OCI-M1 (cell line): ENCODE data around the gene ZBTB38.

Source experiments
- DNase-seq: peaks from one replicate; lab custom pipeline; 2025; lab: John Stamatoyannopoulos, UW

The ZBTB38 gene

GRCh38 chr3:141337523-141337854 is 30.8 kb upstream of the ZBTB38 start:
- DNase-seq, result no peak

GRCh38 chr3:141337991-141338390 is 30.3 kb upstream of the ZBTB38 start:
- no peak for DNase-seq

- DNase-seq, result no peak
These were observed 29.4 kb upstream of the ZBTB38 start for GRCh38 chr3:141338881-141339280.

GRCh38 chr3:141341536-141341935 is 26.8 kb upstream of the ZBTB38 start:
- no peak for DNase-seq

- no peak for DNase-seq
These were observed 25.9 kb upstream of the ZBTB38 start for GRCh38 chr3:141342386-141342785.

GRCh38 chr3:141343077-141343476 is 25.2 kb upstream of the ZBTB38 start:
- DNase-seq, result no peak

- no peak for DNase-seq
These were observed 24.4 kb upstream of the ZBTB38 start for GRCh38 chr3:141343865-141344271.

- DNase-seq, result no peak
These were observed 22.8 kb upstream of the ZBTB38 start for GRCh38 chr3:141345528-141345927.

- DNase-seq, result no peak
These were observed 22.3 kb upstream of the ZBTB38 start for GRCh38 chr3:141346007-141346406.

GRCh38 chr3:141346418-141346817 is 21.9 kb upstream of the ZBTB38 start:
- DNase-seq, result no peak

- no peak for DNase-seq
These were observed 21.5 kb upstream of the ZBTB38 start for GRCh38 chr3:141346839-141347238.

GRCh38 chr3:141348837-141349236 is 19.5 kb upstream of the ZBTB38 start:
- DNase-seq, result no peak

GRCh38 chr3:141349711-141350110 is 18.6 kb upstream of the ZBTB38 start:
- DNase-seq, result no peak

- DNase-seq, result no peak
These were observed 17.6 kb upstream of the ZBTB38 start for GRCh38 chr3:141350666-141351065.

- no peak for DNase-seq
These were observed 15.9 kb upstream of the ZBTB38 start for GRCh38 chr3:141352262-141352984.

GRCh38 chr3:141353652-141354495 is 14.4 kb upstream of the ZBTB38 start:
- no peak for DNase-seq

GRCh38 chr3:141354517-141354916 is 13.8 kb upstream of the ZBTB38 start:
- DNase-seq, result no peak

GRCh38 chr3:141355242-141355641 is 13.1 kb upstream of the ZBTB38 start:
- DNase-seq, result no peak

- no peak for DNase-seq
These were observed 12.3 kb upstream of the ZBTB38 start for GRCh38 chr3:141356046-141356445.

- peak; percentile 83 for DNase-seq
These were observed 7.3 kb upstream of the ZBTB38 start for GRCh38 chr3:141360888-141361598.

- no peak for DNase-seq
These were observed 5.6 kb upstream of the ZBTB38 start for GRCh38 chr3:141362736-141363135.

- no peak for DNase-seq
These were observed 3.1 kb upstream of the ZBTB38 start for GRCh38 chr3:141365201-141365600.
